GM23338 (cell line): ENCODE results near the gene CPNE5. TPM values are rescaled to one million over a fixed set of nuclear protein-coding genes. Genes with fewer than 3 reads are reported as not detected.

Source experiments
- EZH2 ChIP-seq: fragments of 200-600 bp; sonication (generic); IDR thresholded peaks from one replicate; pipeline ENCODE4 v1.8.0; 2017; ENCODE audit warnings: antibody characterized with exemption, mild to moderate bottlenecking, low read depth; ENCODE audit not compliant: unreplicated experiment
- JUNB ChIP-seq: IDR thresholded peaks from one replicate; pipeline ENCODE4 v1.6.1; 2016; ENCODE audit warnings: antibody characterized with exemption; ENCODE audit not compliant: unreplicated experiment
- POLR2AphosphoS5 ChIP-seq: IDR thresholded peaks from 2 replicates; pipeline ENCODE4 v1.6.1; 2016; ENCODE audit warnings: antibody characterized with exemption, low read depth
- REST ChIP-seq: IDR thresholded peaks from one replicate; pipeline ENCODE4 v1.6.1; 2018; ENCODE audit warnings: antibody characterized with exemption; ENCODE audit not compliant: unreplicated experiment
- ZNF114 ChIP-seq: fragments of 250-450 bp; sonication (Bioruptor Pico); IDR thresholded peaks from 2 replicates; pipeline ENCODE4 v1.5.0; 2020; ENCODE audit warnings: mild to moderate bottlenecking, moderate library complexity
- ZNF462 ChIP-seq: fragments of 250-450 bp; sonication (Bioruptor Pico); IDR thresholded peaks from 2 replicates; pipeline ENCODE4 v1.5.0; 2020; ENCODE audit warnings: mild to moderate bottlenecking, moderate library complexity
- polyA plus RNA-seq: library from polyadenylated mRNA; unstranded; fragments of >200 nt; fragmentation: Nextera tagmentation; extraction: Ambion mirVana; gene quantifications from 2 replicates; pipeline ENCODE4 v1.2.1, GENCODE V29; 2016
- total RNA-seq: library from RNA; depleted of rRNA; stranded (reverse); fragments of >200 nt; shearing (Covaris generic); gene quantifications from 2 replicates; pipeline ENCODE4 v1.2.3, GENCODE V29; 2014

Gene CPNE5
- total and polyA plus RNA-seq, 2 experiments from 2014 or later, result 0.14 to 0.42 TPM

- TF ChIP-seq ZNF462 (CRISPR knock-in tag) (no peak), POLR2AphosphoS5 (no peak), JUNB (no peak), EZH2 (no peak), ZNF114 (no peak), REST (no peak)
These were observed 20.9 kb upstream of the CPNE5 start (continued) for GRCh38 chr6:36860126-36860525.
